ENCODE measurements around the gene RABGAP1L.
"Not testable (repeated sequence)": the region's sequence is repeated elsewhere in the genome, so short reads cannot be mapped to it uniquely, and the experiment has no call there.

The RABGAP1L gene

DNA sequence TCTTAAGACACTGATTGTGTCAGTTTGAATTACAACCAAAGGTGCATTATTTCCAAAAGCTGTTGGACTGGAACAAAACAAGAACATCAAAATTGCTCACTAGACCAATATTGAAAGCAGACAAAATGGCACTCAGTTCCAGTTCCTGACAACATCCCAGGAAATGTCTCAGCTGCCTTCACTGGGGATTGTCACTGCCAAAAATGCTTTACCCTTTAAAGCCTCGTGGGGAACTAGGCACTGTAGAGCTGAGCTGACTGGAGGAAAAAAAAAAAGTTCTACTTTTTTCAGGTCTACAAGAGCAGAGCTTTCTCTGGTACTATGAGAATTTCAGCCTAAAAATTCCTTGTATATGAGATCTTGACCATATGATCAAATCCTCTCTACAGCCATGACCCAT is 310.4 kb downstream of the RABGAP1L start:
- no peak for DNase-seq

DNA sequence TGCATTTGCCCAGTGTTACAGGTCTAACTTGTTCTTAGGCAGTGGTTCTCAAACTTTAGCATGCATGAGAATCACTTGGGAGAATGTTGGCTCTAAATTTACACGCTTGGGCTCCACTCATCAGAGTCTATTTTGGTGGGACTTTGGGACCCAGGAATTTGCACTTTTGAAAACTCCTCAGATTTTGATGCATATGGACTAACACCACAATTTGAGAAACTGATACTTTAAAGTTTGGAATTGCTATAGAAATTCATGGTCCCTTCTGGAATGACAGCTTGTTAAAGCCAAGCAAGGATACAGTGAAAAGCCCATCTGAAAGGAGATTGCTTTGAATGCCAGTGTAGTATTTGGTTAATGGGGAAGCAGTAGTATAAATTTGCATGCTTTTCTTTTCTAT is 320.0 kb downstream of the RABGAP1L start:
- no peak for DNase-seq

DNA sequence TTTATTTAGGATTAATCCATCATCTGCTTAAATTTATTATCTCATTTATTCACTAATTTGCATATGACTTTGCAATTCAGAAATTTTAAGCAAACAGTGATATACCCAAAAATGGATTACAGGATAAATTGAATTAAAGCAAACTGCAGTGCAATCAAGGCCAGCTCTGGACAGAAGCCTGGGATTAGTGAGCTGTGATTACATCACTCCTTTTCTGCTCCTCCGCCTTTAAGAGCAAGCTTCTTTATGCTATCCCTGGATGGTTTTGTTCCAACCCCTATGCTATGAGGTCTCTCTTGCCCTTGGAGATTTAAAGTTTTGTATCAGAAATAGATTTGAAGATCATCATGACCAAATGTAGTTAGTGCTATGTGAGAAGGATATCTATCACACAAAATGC is 321.0 kb downstream of the RABGAP1L start:
- no peak for DNase-seq

DNA sequence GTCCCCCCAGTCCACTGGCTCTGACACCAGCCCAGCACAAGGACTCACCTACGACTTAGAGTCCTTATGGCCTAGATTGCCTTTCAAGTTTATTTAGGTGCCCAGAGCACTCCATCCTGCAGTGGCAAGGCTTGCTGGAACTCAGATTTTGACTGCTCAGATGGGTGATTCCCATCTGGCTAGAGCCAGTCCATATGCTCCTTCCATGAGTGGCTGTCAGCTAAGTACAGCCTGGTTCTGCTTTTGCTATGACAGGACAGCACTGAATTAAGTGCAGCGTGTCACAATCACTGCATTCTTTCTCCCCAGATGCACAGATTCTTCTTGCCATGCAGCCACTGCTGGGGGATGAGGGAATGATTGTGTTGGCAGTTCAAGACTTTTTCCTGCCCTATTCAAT is 332.3 kb downstream of the RABGAP1L start:
- no peak for DNase-seq

DNA sequence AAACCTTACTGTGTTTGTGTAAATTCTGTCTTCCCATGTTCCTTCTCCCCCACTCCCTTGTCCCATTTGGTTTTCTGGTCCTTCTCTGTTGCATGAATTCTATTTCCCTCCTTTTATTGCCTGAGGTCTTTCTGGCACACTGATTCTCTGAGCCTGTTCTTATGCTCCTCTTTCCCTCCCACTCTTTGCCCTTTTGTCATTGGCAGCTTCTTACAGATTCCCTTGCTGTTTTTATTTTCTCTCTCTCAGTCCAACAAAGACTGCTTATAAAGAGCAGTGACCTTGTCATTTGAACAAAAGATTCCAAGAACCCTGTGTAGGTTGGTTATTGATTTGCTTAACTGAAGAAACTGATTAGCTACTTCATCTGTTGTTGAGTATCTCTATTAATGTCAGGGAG is 338.2 kb downstream of the RABGAP1L start:
- no peak for DNase-seq

DNA sequence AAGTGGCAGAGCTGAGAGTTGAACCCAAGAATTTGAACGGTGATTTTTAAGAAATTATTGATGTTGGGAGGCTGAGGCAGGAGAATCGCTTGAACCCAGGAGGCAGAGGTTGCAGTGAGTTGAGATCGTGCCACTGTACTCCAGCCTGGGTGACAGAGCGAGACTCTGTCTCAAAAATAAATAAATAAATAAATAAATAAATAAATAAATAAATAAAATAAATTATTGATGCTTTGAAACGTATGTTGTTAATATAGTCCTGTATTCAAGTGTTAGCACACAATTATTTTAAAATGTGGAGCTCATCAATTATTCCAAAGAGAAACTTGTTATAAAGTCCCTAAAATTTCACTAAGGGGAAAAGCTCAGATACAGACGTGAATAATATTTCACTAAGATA is 357.4 kb downstream of the RABGAP1L start:
- DNase-seq: not testable (repeated sequence)

DNA sequence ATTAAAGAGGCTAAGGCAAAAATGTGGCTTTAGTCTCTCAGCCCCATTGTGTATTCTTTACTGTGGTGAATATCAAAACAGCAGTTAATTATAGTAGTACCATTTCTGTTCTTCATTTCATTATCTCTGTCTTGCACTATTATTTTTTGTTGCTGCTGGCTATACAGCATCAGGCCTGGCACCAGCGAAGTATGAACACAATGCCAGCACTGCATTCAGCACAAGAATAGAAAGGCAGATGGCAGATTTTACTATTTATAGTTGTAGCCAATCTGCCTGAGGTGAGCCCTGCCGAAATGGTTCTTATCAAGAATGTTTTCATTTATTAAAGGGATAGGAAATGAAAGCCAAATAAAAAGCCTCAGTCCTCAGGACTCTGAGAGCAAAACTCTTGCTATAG is 360.5 kb downstream of the RABGAP1L start:
- no peak for DNase-seq

DNA sequence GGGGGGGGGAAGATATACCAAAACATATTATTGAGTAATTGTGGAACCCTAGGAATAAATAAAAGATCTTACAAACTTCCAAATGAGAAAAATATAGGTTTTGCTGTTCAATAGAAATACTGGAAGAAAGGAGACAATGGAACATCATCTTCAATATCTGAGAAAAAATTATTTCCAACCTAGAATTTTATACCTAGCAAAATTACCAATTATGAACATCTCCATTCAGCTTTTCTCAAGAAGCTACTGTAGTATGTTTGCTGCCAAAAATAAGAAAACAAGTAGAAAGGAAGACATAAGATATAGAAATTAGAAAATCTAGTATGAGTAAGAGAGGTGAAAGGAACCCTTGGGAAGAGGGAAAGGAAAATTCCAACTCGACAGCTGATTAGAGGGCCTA is 372.4 kb downstream of the RABGAP1L start:
- DNase-seq: no peak

DNA sequence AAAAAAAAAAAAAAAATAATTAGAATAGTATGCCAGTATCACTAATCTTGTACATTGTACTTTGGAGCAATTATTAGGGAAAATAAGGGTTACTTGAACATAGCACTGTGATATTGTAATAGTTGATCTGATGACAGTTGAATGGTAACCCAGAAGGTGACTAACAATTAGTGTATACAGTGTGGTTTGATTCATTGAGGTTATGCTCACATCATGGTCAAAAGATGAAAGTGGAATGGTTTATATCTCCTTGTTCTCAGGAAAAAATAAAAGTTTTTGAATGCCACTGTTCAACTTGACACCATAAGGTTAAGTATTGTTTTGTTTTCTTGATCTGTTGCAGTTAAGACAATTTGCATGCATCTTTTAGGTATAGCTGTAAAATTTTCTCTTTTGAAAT is 375.5 kb downstream of the RABGAP1L start:
- DNase-seq: no peak

DNA sequence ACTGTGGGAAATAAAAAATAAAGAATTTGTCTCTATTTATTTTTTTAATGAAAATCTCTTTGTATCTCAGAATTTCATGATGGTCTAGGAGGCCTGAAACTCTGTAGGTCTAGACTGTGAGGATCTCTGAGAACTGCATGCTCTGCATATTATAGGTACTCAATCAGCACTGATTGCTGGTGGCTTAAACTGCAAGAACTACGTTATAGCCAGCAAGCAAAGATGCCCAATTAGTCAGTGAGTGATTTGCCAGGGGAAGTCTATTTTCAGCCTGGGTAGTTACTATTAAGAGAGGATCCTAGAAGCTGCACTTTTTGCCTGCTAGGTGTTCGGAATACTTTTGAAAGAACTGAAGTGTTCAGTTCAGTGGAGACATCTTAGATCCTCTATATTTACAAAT is 375.9 kb downstream of the RABGAP1L start:
- DNase-seq: no peak

DNA sequence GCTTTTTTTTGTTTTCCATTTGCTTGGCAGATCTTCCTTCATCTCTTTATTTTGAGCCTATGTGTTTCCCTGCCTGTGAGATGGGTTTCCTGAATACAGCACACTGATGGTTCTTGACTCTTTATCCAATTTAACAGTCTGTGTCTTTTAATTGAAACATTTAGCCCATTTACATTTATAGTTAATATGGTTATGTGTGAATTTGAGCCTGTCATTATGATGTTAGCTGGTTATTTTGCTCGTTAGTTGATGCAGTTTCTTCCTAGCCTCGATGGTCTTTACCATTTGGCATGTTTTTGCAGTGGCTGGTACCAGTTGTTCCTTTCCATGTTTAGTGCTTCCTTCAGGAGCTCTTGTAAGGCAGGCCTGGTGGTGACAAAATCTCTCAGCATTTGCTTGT is 384.1 kb downstream of the RABGAP1L start:
- not testable (repeated sequence) for DNase-seq

DNA sequence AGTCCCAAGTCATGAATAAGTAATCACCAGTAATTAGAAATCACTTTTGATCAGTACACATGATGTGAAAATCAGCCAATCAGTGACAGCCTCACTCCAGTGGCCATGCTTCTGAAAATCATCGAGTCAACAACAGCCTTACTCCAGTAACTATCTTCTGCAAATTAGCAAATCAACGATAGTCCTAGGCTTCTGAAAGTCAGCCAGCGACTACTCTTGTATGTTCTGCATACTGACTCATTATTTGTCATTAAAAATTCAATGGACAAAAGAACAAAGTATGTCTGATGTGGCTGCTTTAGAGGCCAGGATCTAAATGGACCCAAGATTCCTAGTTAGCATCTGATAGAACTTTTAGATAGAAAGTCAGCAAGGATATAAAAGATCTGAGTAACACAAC is 391.0 kb downstream of the RABGAP1L start:
- no peak for DNase-seq

DNA sequence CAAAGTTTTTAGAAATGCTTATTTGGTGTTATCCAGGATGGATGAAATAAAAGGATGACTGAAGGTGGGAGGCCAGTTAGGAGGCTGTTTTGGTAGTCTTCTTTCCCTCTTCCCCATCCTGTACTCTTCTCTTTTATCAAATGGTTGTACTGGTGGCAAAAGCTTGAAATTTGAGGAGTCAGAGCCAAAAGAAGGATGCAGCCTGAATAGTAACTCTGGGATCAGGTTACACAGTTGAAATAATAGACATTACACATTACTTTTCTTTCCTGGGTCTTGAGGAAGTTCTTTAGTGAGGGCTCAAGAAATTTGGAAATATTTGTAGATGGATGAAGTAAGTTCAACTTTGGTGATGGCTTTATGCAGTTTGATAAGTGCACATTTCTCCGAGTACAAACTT is 397.1 kb downstream of the RABGAP1L start:
- DNase-seq: no peak

DNA sequence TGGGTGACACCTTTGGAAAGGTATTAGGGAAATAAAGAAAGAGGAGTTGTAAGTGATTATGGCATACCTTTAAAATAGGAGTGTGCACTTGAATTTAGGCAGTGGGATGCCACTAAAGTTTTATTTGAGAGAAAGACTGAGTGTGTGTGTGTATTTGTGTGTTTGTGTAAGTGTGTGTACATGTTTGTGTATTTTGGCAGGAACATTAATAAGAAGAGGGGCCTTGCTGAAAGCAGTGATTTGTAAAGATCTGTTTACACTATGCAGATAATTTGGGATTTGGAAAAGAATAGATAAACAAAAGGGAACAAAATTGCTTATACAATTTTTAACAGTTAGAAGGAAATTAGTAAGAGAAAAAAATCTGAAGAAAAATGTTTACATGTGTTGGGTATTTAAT is 409.2 kb downstream of the RABGAP1L start:
- DNase-seq: no peak

DNA sequence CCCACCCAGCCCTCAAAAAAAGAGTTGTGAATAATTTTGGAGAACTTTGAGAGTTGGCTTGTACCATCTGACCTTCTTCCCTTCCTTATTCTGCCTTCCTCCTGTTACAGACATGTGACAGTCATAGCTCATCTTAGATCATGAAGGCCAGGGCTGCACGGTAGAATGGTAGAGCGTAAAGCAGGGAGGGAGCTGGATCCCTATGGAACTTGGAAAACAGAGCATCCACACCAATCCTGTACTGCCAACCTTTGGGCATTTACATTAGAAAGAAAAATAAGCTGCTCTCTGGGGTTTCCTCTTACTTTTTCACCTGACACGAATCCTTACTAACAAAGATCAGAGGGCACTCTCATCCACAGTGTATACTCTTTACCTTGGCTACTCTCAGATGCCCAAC is 409.9 kb downstream of the RABGAP1L start:
- no peak for DNase-seq

DNA sequence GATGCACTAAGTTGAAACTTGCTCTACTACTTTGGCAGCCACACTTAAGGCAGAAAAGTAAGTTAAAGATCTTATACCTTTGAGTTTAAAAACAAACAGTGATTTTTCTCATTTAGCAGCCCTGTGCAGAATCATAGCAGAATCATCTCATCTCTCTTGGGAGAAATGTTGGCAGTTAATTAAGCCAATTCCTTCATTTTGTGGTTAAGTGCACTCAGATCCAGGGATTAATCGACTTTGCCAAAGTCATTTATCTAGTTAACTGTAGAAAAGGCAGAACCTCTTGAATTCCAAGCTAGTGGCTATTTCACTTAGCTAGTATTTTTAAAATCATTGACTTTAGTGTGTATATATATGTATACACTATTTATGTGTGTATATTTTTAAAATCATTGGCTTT is 413.5 kb downstream of the RABGAP1L start:
- DNase-seq: no peak

DNA sequence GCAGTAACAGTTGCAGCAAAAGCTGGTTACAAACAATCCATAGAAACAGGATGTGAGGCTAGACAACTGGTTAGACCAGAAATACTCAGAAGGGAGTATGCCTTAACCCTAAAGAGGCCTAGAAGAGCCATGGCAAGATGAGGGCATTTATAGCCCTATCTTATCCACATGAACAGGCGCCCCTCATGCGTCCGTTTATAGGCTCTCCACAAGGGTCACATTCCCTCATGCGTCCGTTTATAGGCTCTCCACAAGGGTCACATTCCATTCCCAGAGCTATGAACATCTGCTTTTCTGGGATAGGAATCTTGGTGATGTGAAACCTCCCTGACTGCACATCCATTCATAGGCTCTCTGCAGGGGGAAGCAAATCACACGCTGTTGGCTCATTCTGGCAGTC is 416.8 kb downstream of the RABGAP1L start:
- not testable (repeated sequence) for DNase-seq

DNA sequence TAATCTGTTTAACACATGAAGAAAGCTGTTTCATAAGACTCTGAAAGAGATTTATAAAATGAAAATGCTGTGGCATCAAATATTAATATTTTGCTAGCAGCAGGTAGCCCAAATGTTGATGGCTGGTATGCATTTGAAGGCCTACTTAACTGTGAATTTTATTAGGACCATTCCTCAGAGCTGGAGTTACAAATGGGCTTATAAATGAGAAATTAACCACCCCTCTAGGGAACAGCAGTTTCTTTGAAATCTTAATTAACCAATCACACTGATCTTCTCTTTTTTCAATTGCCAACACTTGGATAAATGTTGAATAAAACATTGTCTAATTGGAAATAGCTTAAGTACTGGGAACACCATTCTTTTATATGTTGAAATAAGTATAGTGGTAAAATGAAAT is 418.4 kb downstream of the RABGAP1L start:
- DNase-seq: no peak

DNA sequence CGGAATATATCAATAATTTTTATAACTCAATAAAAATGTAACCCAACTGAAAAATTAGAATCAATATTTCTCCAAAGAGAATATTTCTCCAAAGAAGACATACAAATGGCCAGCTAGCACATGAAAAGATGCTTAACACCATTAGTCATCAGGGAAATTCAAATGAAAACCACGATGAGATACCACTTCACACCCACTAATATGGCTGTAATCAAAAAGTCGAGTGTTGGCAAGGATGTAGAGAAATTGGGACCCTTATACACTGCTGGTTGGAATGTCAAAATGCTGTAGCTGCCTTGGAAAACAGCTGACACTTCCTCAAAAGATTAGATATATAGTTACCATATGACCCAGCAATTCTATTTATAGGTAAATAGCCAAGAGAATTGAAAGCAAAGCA is 421.5 kb downstream of the RABGAP1L start:
- DNase-seq: no peak

DNA sequence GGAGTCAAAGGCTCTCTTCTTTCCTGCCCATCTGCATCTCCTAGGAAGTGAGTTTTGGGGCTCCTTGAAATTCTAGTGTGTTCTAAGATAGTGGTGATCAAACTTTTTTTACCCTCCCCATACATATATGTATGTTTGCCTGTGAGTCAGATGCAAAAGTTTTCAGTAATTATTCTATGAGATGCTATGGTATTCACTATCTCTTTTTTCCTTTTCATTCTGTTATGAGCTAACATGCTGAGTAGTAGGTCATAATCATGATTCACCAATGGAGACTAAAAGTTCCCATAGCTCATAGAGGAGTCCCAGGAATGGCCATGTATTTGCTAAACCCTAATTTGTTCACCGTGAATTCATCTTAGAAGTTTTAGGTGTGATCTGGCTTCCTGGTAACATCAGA is 424.0 kb downstream of the RABGAP1L start:
- DNase-seq: no peak

DNA sequence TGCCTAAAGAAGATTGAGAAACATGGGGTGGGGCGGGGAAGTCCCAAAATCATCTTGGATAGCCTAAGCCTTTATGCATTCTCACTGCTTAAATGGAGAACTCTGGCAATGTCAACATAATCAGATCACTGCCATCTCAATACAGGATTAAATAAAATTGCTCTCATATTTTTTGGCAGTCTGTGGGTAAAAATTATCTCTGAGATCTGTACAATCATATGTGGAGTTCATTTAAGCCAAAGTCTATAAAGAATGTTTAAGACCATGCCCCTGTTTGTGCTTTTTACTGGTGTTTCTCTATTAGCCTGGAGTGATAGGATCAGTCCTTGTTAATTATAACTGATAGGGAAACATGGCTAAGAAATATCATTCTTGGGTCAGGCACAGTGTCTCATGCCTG is 424.8 kb downstream of the RABGAP1L start:
- no peak for DNase-seq

DNA sequence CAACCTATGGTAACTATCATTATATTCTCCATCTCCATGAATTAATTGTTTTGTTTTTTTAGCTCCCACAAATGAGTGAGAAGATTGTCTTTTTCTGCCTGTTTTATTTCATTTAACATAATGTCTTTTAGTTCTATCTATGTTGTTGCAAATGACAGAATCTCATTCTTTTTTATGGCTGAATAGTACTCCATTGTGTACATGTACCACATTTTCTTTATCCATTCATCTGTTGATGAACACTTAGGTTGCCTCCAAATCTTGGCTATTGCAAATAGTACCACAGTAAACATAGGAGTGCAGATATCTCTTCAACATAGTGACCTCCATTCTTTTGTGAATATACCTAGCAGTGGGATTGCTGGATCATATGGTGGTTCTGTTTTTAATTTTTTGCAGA is 429.3 kb downstream of the RABGAP1L start:
- not testable (repeated sequence) for DNase-seq

DNA sequence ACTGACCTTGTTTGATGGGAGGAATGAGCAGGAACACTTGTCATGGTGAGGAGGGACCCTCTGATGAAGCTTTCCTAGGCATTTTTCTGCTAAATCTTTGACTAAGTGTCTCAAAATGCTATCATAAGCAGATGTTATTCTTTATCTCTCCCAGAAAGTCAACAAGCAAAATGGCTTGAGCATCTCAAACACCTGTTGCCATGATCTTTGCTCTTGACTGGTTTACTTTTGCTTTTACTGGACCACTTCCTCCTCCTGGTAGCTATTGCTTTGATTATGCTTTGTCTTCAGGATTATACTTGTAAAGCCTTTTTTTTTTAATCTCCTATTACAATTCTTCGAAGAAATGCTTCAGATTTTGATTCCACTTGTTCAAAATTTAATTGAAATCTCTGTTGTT is 445.9 kb downstream of the RABGAP1L start:
- DNase-seq: no peak

DNA sequence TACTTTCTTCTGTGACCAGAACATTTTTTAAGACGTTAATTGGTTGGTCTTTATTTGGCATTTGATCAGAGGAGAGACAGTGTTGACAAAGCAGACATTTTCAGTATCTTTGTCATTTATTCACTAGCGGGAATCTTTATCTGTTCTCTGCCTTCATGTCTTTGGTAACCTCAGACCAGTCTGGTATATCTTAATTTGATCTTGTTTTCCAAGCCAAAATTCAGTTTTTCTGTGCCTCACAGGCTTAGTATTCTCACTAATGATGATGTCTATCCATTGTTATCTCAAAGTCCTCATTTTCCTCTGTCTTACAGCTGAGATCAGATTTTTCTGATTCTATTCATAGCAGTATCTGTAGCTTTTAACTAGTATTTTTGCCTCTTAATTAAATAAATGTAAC is 447.2 kb downstream of the RABGAP1L start:
- DNase-seq: no peak

DNA sequence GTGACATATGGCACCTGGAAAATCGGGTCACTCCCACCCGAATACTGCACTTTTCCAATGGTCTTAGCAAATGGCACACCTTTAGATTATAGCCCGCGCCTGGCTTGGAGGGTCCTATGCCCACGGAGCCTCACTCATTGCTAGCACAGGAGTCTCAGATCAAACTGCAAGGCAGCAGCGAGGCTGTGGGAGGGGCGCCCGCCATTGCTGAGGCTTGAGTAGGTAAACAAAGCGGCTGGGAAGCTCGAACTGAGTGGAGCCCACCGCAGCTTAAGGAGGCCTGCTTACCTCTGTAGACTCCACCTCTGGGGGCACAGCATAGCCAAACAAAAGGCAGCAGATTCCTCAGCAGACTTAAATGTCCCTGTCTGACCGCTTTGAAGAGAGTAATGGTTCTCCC is 458.6 kb downstream of the RABGAP1L start:
- DNase-seq: not testable (repeated sequence)

DNA sequence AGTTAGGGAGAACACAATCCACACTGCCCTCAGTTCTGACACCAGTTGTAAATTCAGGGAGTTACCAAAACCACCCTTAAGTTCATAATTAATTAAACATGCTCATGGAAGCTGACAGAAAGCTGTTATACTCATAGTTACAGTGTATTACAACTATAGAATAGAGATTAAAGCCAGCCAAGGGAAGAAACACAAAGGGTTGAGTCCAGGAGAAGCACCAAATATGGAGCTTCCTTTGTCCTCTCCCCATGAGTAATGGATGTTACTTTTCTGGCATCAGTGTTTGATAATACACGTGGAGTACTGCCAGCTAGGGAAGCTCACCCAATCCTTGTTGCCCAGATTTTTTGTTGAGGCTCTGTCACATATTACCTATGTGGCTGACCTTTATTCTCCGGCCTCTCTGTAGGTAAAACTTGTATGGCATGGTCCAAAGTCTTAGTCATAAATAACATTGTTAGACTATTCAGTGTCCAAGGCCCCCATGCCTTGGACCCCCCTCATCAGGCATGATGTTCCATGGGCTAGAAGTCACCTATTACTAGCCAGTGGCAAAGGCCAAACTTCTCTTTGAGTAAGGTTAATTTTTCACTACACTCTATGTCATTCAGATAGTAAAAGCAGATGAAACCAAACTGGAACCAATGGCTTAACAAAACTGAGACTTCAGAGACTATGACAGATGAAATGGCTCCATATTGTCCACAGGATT is 464.2 kb downstream of the RABGAP1L start:
- DNase-seq: no peak

All from NK-92 treated with Interleukin-12 subunit alpha and Interleukin-12 subunit beta, amount 100 ng/mL, for 24 hours (cell line).